ENCODE data around the gene COPA. TPM values are rescaled to one million over a fixed set of nuclear protein-coding genes. Genes with fewer than 3 reads are reported as not detected.
A peak's percentile ranks its signal among the peaks of the same experiment; 100 is the strongest.

COPA gene
- total RNA-seq, 1 experiment from 2014 or later = 118 TPM

DNA sequence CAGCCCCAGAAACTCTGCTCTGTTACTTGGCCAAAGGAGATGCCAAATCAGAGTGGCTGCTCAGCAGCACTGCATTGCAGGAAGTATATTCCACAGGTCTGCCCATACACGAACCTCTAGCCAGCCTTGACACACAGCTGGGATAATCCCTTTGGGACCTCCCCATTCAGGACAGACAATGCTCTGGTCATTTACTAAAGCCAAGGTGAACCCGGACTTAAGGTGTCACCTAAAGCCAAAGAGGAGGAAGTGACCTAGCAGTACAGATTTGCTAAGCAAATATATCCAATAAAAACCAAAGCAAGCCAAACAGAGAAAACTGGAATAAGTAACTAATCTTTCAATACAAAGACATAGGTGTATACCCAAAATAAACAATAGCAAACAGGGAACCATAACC lies 27.7 kb downstream of the COPA start:
- no peak overlapping the region for H3K23ac ChIP-seq (ENCODE audit: insufficient read length, low read depth, low read length)
- Mint-ChIP-seq H3K27me3 (ENCODE audit: low read depth) (no peaks in the 10 kb centered on the region), H3K4me1 (no peaks in the 10 kb centered on the region), H3K36me3 (ENCODE audit: insufficient read depth in 1 of 3, low read depth in 3 of 3) (peaks cover 57 to 86% (median 83%) of the 10 kb centered on the region in 3 experiments), H3K9me3 (no peaks in the 10 kb centered on the region; a peak in 1 of 5 replicates), H3K4me3 (no peak overlapping the region), H3K27ac (peak overlapping the region in 1 of 3 experiments; percentile 74; a peak in 2 of 7 replicates)
- no peak overlapping the region for H2BK5ac ChIP-seq (ENCODE audit: insufficient read length, low read length)
- no peaks in the 10 kb centered on the region for H3K9me3 ChIP-seq (ENCODE audit: control insufficient read depth, low read depth, low read length)
- H3K79me1 ChIP-seq (ENCODE audit: insufficient read depth, low read depth, low read length, poor library complexity, severe bottlenecking) = no peaks in the 10 kb centered on the region
- no peaks in the 10 kb centered on the region for H3K79me2 ChIP-seq (ENCODE audit: insufficient read depth, low read length)
- H3K4me2 ChIP-seq (ENCODE audit: insufficient read depth, insufficient read length, low read length) = no peak overlapping the region
- H4K91ac ChIP-seq (ENCODE audit: insufficient read length, low read depth, low read length) = no peak overlapping the region
- H3T11ph ChIP-seq (ENCODE audit: low read length) = no peak overlapping the region
- no peak overlapping the region for H3K18ac ChIP-seq (ENCODE audit: insufficient read length, low read depth, low read length)
- DNase-seq = no peak
- no peak overlapping the region for H3K14ac ChIP-seq (ENCODE audit: insufficient read depth, low read length)
- no peak overlapping the region for H3K56ac ChIP-seq (ENCODE audit: insufficient read length, low read depth, low read length)
- H3K9ac ChIP-seq (ENCODE audit: extremely low read depth, insufficient read length, low read length) = no peak overlapping the region
- no peaks in the 10 kb centered on the region for H3K4me1 ChIP-seq (ENCODE audit: insufficient read depth, low read length)
- H2BK20ac ChIP-seq (ENCODE audit: low read depth, low read length, poor library complexity, severe bottlenecking) = no peak overlapping the region
- TF ChIP-seq CTCF (conservative IDR thresholded peaks at IDR 0.05) = no peak
- H3K23me2 ChIP-seq (ENCODE audit: insufficient read length, low read depth, low read length, poor library complexity, severe bottlenecking) = no peaks in the 10 kb centered on the region
- H4K8ac ChIP-seq (replicated peaks; ENCODE audit: insufficient read length, low read depth, low read length) = no peak overlapping the region
- H2BK12ac ChIP-seq (ENCODE audit: insufficient read length, low read depth, low read length) = no peak overlapping the region
- H2BK120ac ChIP-seq (ENCODE audit: low read depth, low read length, poor library complexity, severe bottlenecking) = no peak overlapping the region
- no peak overlapping the region for H3K27ac ChIP-seq (ENCODE audit: insufficient read length, low read depth, low read length)
- WGBS (ENCODE audit: extremely low coverage, insufficient read length, low lambda C conversion rate) = no CpG with 5 or more reads among the region's 2 CpGs
- H2AK5ac ChIP-seq (ENCODE audit: insufficient read length, low read length) = no peak overlapping the region
- H3K4ac ChIP-seq (ENCODE audit: low read depth, low read length) = no peak overlapping the region
- no peak overlapping the region for H4K5ac ChIP-seq (ENCODE audit: insufficient read length, low read depth, low read length)
- H2BK15ac ChIP-seq (ENCODE audit: low read depth, low read length) = no peak overlapping the region
- no peak overlapping the region for H2AFZ ChIP-seq (ENCODE audit: low read length)
- H4K20me1 ChIP-seq (ENCODE audit: control insufficient read depth, insufficient read depth, insufficient read length) = no peaks in the 10 kb centered on the region
- no peaks in the 10 kb centered on the region for H3K27me3 ChIP-seq (ENCODE audit: insufficient read depth, low read length)

All from H9 (cell line).